IMR-90 (cell line): Measurements from ENCODE around the gene TBX1. TPM values are rescaled to one million over a fixed set of nuclear protein-coding genes. Genes with fewer than 3 reads are reported as not detected.
A peak's percentile ranks its signal among the peaks of the same experiment; 100 is the strongest.

Experiments used
- ATAC-seq: fragments of 200-7000 bp; cut with Tn5 transposase; 2 replicates; pipeline ENCODE4 v1.9.1; 2020; ENCODE audit warnings: low read depth, mild to moderate bottlenecking, moderate library complexity
- BruUV-seq: library from RNA; stranded (reverse); fragments of 400-500 nt; replicated peaks from 2 replicates; lab custom pipeline; 2021; lab: Mats Ljungman, UMichigan
- CTCF ChIA-PET: fragments of 300-600 bp; formaldehyde crosslinking; extraction: SDS; loops from one replicate; lab custom pipeline; 2021; ENCODE audit warnings: antibody characterized with exemption; lab: Yijun Ruan, JAX
- POLR2A ChIA-PET: fragments of 300-600 bp; sonication (Branson Sonifier 250); formaldehyde crosslinking; loops from one replicate; lab custom pipeline; 2022; ENCODE audit warnings: antibody characterized with exemption; ENCODE audit not compliant: unreplicated experiment; lab: Charles Lee
- DNase-seq: peaks from one replicate; pipeline ENCODE4 v3.0.0; 2013
- H2AFZ ChIP-seq: replicated peaks from 2 replicates; pipeline ENCODE3; 2013; ENCODE audit warnings: low read length, mild to moderate bottlenecking; ENCODE audit not compliant: poor library complexity
- H2AK5ac ChIP-seq: 2 replicates; pipeline ENCODE4 v1.6.1; 2013; ENCODE audit warnings: low read depth, low read length, inconsistent platforms
- H2AK9ac ChIP-seq: replicated peaks from 2 replicates; pipeline ENCODE3; 2013; ENCODE audit warnings: mild to moderate bottlenecking, low read depth, low read length, moderate library complexity; ENCODE audit not compliant: poor library complexity
- H2BK120ac ChIP-seq: 2 replicates; pipeline ENCODE4 v1.6.1; 2013; ENCODE audit warnings: low read depth, low read length, inconsistent platforms
- H2BK15ac ChIP-seq: 3 replicates; pipeline ENCODE4 v1.6.1; 2013; ENCODE audit warnings: low read depth, low read length, inconsistent platforms
- H2BK20ac ChIP-seq: 2 replicates; pipeline ENCODE4 v1.6.1; 2013; ENCODE audit warnings: low read depth, mild to moderate bottlenecking, inconsistent platforms, low read length, moderate library complexity
- H2BK5ac ChIP-seq: 2 replicates; pipeline ENCODE4 v1.6.1; 2013; ENCODE audit warnings: mild to moderate bottlenecking, low read depth, low read length, inconsistent platforms; ENCODE audit not compliant: poor library complexity, severe bottlenecking
- H3K14ac ChIP-seq: replicated peaks from 2 replicates; pipeline ENCODE4 v1.6.1; 2013; ENCODE audit warnings: low read depth, low read length, inconsistent platforms
- H3K18ac ChIP-seq: 2 replicates; pipeline ENCODE4 v1.6.1; 2013; ENCODE audit warnings: low read depth, low read length, control low read depth
- H3K23ac ChIP-seq: 2 replicates; pipeline ENCODE4 v1.6.1; 2013; ENCODE audit warnings: low read depth, low read length, inconsistent platforms
- H3K27ac ChIP-seq: 2 replicates; pipeline ENCODE4 v1.5.1; 2013; ENCODE audit warnings: mild to moderate bottlenecking, control low read depth, low read length; ENCODE audit not compliant: insufficient read depth
- H3K27me3 ChIP-seq: 2 replicates; pipeline ENCODE4 v1.6.1; 2013; ENCODE audit warnings: low read length; ENCODE audit not compliant: control insufficient read depth, insufficient read depth
- H3K36me3 ChIP-seq: 2 replicates; pipeline ENCODE4 v1.6.1; 2013; ENCODE audit warnings: low read length, mixed read lengths; ENCODE audit not compliant: control insufficient read depth, insufficient read depth
- H3K4ac ChIP-seq: 2 replicates; pipeline ENCODE4 v1.6.1; 2013; ENCODE audit warnings: low read depth, low read length, inconsistent platforms
- H3K4me1 ChIP-seq: 2 replicates; pipeline ENCODE4 v1.6.1; 2013; ENCODE audit warnings: low read length, mixed read lengths; ENCODE audit not compliant: control insufficient read depth, insufficient read depth
- H3K4me2 ChIP-seq: 2 replicates; pipeline ENCODE4 v1.6.1; 2013; ENCODE audit warnings: low read depth, mild to moderate bottlenecking, control low read depth, low read length, moderate library complexity
- H3K4me3 ChIP-seq: 2 replicates; pipeline ENCODE4 v1.5.1; 2013; ENCODE audit warnings: low read depth, mild to moderate bottlenecking, control low read depth, low read length, moderate library complexity; ENCODE audit not compliant: insufficient read depth
- H3K56ac ChIP-seq: 2 replicates; pipeline ENCODE4 v1.6.1; 2013; ENCODE audit warnings: low read length, inconsistent platforms; ENCODE audit not compliant: insufficient read depth; ENCODE audit errors: extremely low read depth
- H3K79me1 ChIP-seq, 2 experiments: 2 replicates each; pipeline ENCODE4 v1.6.1; 2013; ENCODE audit warnings: low read length in 2 of 2, inconsistent platforms in 1 of 2, low read depth in 1 of 2
- H3K9ac ChIP-seq: 2 replicates; pipeline ENCODE4 v1.6.1; 2013; ENCODE audit warnings: low read depth, low read length, control low read depth
- H3K9me1 ChIP-seq: 2 replicates; pipeline ENCODE4 v1.6.1; 2013; ENCODE audit warnings: low read length, inconsistent platforms; ENCODE audit not compliant: insufficient read depth
- H3K9me3 ChIP-seq: 2 replicates; pipeline ENCODE4 v1.6.1; 2013; ENCODE audit warnings: low read length; ENCODE audit not compliant: control insufficient read depth, insufficient read depth
- H4K20me1 ChIP-seq: 2 replicates; pipeline ENCODE4 v1.6.1; 2013; ENCODE audit warnings: low read length, inconsistent platforms; ENCODE audit not compliant: insufficient read depth
- H4K5ac ChIP-seq: 2 replicates; pipeline ENCODE4 v1.6.1; 2013; ENCODE audit warnings: mild to moderate bottlenecking, low read depth, low read length, control low read depth
- H4K8ac ChIP-seq, 2 experiments: 2 replicates each; pipeline ENCODE4 v1.6.1; 2013; ENCODE audit warnings: low read depth in 2 of 2, low read length in 2 of 2, control low read depth in 1 of 2, inconsistent platforms in 1 of 2
- H4K91ac ChIP-seq: 2 replicates; pipeline ENCODE4 v1.6.1; 2013; ENCODE audit warnings: low read depth, low read length, inconsistent platforms; ENCODE audit not compliant: insufficient read depth
- MAZ ChIP-seq: IDR thresholded peaks from 2 replicates; pipeline ENCODE4 v1.6.1; 2012; ENCODE audit warnings: low read depth, mild to moderate bottlenecking, low read length, improper control_type of control experiment, moderate library complexity, borderline replicate concordance
- MXI1 ChIP-seq: IDR thresholded peaks from 2 replicates; pipeline ENCODE4 v1.6.1; 2012; ENCODE audit warnings: low read depth, mild to moderate bottlenecking, low read length, moderate library complexity, borderline replicate concordance
- WGBS, 2 experiments: methylation state at CpG; one replicate each; pipeline versions ENCODE4 v1.1.5 to v1.1.7; 2013; ENCODE audit warnings: missing lambda C conversion rate in 2 of 2; ENCODE audit not compliant: insufficient read length in 1 of 2; ENCODE audit errors: extremely low coverage in 2 of 2; 5-methylcytosine and 5-hydroxymethylcytosine counted together
- dilution Hi-C: fragments of 300-500 bp; cut with HindIII; formaldehyde crosslinking; loops from one replicate; pipeline ENCODE4 v1.14.3; 2018; ENCODE audit warnings: low sequenced_read_pairs; ENCODE audit not compliant: unreplicated experiment
- in situ Hi-C: fragments of 300-500 bp; cut with MboI; formaldehyde crosslinking; loops from 3 replicates; pipeline ENCODE4 v1.14.3; 2019; ENCODE audit warnings: low sequenced_read_pairs, inconsistent platforms, mixed read lengths
- intact Hi-C: fragments of 100-400 bp; cut with micrococcal nuclease; formaldehyde crosslinking; loops from 2 replicates; pipeline ENCODE4 v1.10.0; 2022
- polyA plus RNA-seq, 3 experiments: library from polyadenylated mRNA; depleted of rRNA; stranded (reverse); fragments of >200 nt; gene quantifications; 2 replicates each; pipeline ENCODE4 v1.2.3, GENCODE V29; 2012; ENCODE audit warnings: low replicate concordance in 1 of 3
- total RNA-seq: library from RNA; depleted of rRNA; stranded (reverse); fragments of >200 nt; gene quantifications from 2 replicates; pipeline ENCODE4 v1.2.3, GENCODE V29; 2012

Gene TBX1
- total and polyA plus RNA-seq, 2 of the 4 experiments (the other 2 are of a cell fraction), result 0.03 TPM; not detected in 1

- Histone ChIP-seq H3K56ac (no peak within 1 kb of the TSS), H3K9me3 (no peaks in the 10 kb centered on the region), H2AK5ac (peak within 1 kb of the TSS; percentile 70; the same call in 1 of the 2 replicates), H3K9me1 (peaks cover 7% of the 10 kb centered on the region), H4K20me1 (no peaks in the 10 kb centered on the region), H3K4me2 (peak within 1 kb of the TSS; percentile 94), H3K4ac (peak within 1 kb of the TSS; percentile 26; the same call in 1 of the 2 replicates), H3K79me1 (peaks cover 0 to 4% of the 10 kb centered on the region in 2 experiments; a peak in 1 of 4 replicates), H2AK9ac (peak within 1 kb of the TSS; percentile 89), H3K36me3 (no peaks in the 10 kb centered on the region), H2BK20ac (no peak within 1 kb of the TSS), H3K23ac (no peak within 1 kb of the TSS), H4K8ac (peak within 1 kb of the TSS in 1 of 2 experiments; percentile 63; a peak in 1 of 4 replicates), H4K5ac (peak within 1 kb of the TSS; percentile 27; the same call in 1 of the 2 replicates), H3K4me3 (peak within 1 kb of the TSS; percentile 85), H2BK15ac (no peak within 1 kb of the TSS), H2BK120ac (no peak within 1 kb of the TSS), H3K14ac (no peak within 1 kb of the TSS), H4K91ac (no peak within 1 kb of the TSS), H2AFZ (peak within 1 kb of the TSS; percentile 90), H3K27me3 (peaks cover 30% of the 10 kb centered on the region), H3K9ac (peak within 1 kb of the TSS; percentile 51), H2BK5ac (no peak within 1 kb of the TSS), H3K27ac (no peak within 1 kb of the TSS), H3K4me1 (peaks cover 15% of the 10 kb centered on the region), H3K18ac (no peak within 1 kb of the TSS)
- in situ Hi-C loops, result no loop called here
- DNase-seq, result no peak
- ChIA-PET POLR2A (interaction anchor here (0.6 kb wide), 1 partner anchor 522 kb away, joined by 3 read pairs; no protein-coding TSS in a partner anchor), CTCF (no interaction called here)
- BruUV-seq, result no TSS peak
- dilution Hi-C loops, result no loop called here
- intact Hi-C loops, result no loop called here
- peak; percentile 36 for ATAC-seq
- 1% methylated on average over 73 of the region's 106 CpGs; no CpG with 5 or more reads in 1 of the 2 experiments for WGBS, 2 experiments
- peak; percentile 21; the same call in 1 of the 2 replicates for TF ChIP-seq MAZ
- TF ChIP-seq MXI1, result no peak
These were observed 46.0 kb upstream of the TBX1 start, which contains the start of gene SEPTIN5 for GRCh38 chr22:19714312-19715187. SEPTIN5 (plus strand) TSS chr22:19714503; CDS start chr22:19714589, 86 bp downstream.
